Transverse colon (tissue), 4 donors: ENCODE results near the gene SLC28A3. TPM values are rescaled to one million over a fixed set of nuclear protein-coding genes. Genes with fewer than 3 reads are reported as not detected.

Experiments
- DNase-seq: peaks from one replicate; pipeline ENCODE4 v3.0.0-alpha.2; 2019
- H3K27ac ChIP-seq, 4 donors: fragments of 200-600 bp; sonication (generic); 2 replicates each; pipeline ENCODE4 v1.5.1; 2016 to 2018; ENCODE audit warnings: inconsistent platforms in 4 of 4
- H3K27me3 ChIP-seq: fragments of 200-600 bp; sonication (generic); 2 replicates; pipeline ENCODE4 v1.5.1; 2017; ENCODE audit warnings: inconsistent platforms
- H3K36me3 ChIP-seq, 4 donors: fragments of 200-600 bp; sonication (generic); 2 replicates each; pipeline ENCODE4 v1.5.1; 2017 to 2019; ENCODE audit warnings: inconsistent platforms in 4 of 4
- H3K4me1 ChIP-seq, 4 donors: fragments of 200-600 bp; sonication (generic); 2 replicates each; pipeline ENCODE4 v1.5.1; 2017 to 2020; ENCODE audit warnings: inconsistent platforms in 4 of 4
- H3K4me3 ChIP-seq, 4 donors: fragments of 200-600 bp; sonication (generic); 1 replicate in 1 of 4; 2 replicates in 3 of 4; pipeline versions ENCODE4 v1.5.1 to v1.6.1; 2017 to 2019; ENCODE audit warnings: inconsistent platforms in 4 of 4
- H3K9me3 ChIP-seq, 2 donors: fragments of 200-600 bp; sonication (generic); 2 replicates each; pipeline ENCODE4 v1.5.1; 2017 to 2019; ENCODE audit warnings: inconsistent platforms in 2 of 2
- EP300 ChIP-seq: sonication (generic); formaldehyde crosslinking; IDR thresholded peaks from one replicate; pipeline ENCODE4 v1.6.1; 2017; ENCODE audit warnings: antibody characterized with exemption, low read depth
- POLR2A ChIP-seq: fragments of 450-650 bp; IDR thresholded peaks from one replicate; pipeline ENCODE4 v1.6.1; 2016; ENCODE audit warnings: antibody characterized with exemption, mild to moderate bottlenecking, moderate library complexity
- POLR2AphosphoS5 ChIP-seq, 3 donors: sonication (generic); formaldehyde crosslinking; IDR thresholded peaks; one replicate each; pipeline ENCODE4 v1.6.1; 2016; ENCODE audit warnings: antibody characterized with exemption in 3 of 3
- WGBS, 2 donors: methylation state at CpG; one replicate each; pipeline ENCODE4 v1.1.5; 2018; ENCODE audit warnings: low coverage in 1 of 2; 5-methylcytosine and 5-hydroxymethylcytosine counted together
- in situ Hi-C, 4 donors: fragments of 200-750 bp; cut with MboI; loops; one replicate each; pipeline versions ENCODE4 v1.15.0 to v1.15.1; 2017; ENCODE audit warnings: low sequenced_read_pairs in 3 of 4, low pct_ligation_motif_present in 1 of 4, low pct_unique_long_range_greater_than_20kb in 1 of 4
- intact Hi-C: fragments of 100-400 bp; cut with DNase I; formaldehyde crosslinking; loops from one replicate; pipeline ENCODE4 v1.15.1; 2023; ENCODE audit warnings: low total_unique reads
- total RNA-seq, 4 donors: library from RNA; depleted of rRNA; stranded (reverse); fragments of >200 nt; gene quantifications; one replicate each; pipeline ENCODE4 v1.1.0, GENCODE V29; 2016
- TF ChIP-seq, protein P1 (sequence below), 5 experiments: fragments of 200-600 bp in 3 of 5; fragments of 450-650 bp in 2 of 5; sonication (generic) in 3 of 5; IDR thresholded peaks; 1 replicate in 2 of 5; 2 replicates in 3 of 5; pipeline ENCODE4 v1.5.1; 2016 to 2017; ENCODE audit warnings: antibody characterized with exemption in 5 of 5, inconsistent platforms in 3 of 5, mild to moderate bottlenecking in 2 of 5, moderate library complexity in 1 of 5

Gene SLC28A3
- total RNA-seq, 4 donors from 2014 or later: 0.16 to 1.2 (median 0.41) TPM; not detected in 1

- H3K4me3 ChIP-seq: no peak overlapping the region
- DNase-seq: no peak
- no peaks in the 10 kb centered on the region for H3K27me3 ChIP-seq
- WGBS, 2 donors: 55 to 59% methylated on average over 3 of the region's 3 CpGs
- in situ Hi-C loops: no loop called here
- intact Hi-C loops: no loop called here
- H3K4me1 ChIP-seq: peaks cover 0 to 14% (median 0%) of the 10 kb centered on the region in 4 donors
- TF ChIP-seq POLR2AphosphoS5 (IDR thresholded peaks at IDR 0.05) (no peak), EP300 (no peak), POLR2A (no peak)
- TF ChIP-seq, protein P1, sequence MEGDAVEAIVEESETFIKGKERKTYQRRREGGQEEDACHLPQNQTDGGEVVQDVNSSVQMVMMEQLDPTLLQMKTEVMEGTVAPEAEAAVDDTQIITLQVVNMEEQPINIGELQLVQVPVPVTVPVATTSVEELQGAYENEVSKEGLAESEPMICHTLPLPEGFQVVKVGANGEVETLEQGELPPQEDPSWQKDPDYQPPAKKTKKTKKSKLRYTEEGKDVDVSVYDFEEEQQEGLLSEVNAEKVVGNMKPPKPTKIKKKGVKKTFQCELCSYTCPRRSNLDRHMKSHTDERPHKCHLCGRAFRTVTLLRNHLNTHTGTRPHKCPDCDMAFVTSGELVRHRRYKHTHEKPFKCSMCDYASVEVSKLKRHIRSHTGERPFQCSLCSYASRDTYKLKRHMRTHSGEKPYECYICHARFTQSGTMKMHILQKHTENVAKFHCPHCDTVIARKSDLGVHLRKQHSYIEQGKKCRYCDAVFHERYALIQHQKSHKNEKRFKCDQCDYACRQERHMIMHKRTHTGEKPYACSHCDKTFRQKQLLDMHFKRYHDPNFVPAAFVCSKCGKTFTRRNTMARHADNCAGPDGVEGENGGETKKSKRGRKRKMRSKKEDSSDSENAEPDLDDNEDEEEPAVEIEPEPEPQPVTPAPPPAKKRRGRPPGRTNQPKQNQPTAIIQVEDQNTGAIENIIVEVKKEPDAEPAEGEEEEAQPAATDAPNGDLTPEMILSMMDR (IDR thresholded peaks at IDR 0.05): no peak
- H3K9me3 ChIP-seq: peaks cover 0 to 11% of the 10 kb centered on the region in 2 donors
- no peak overlapping the region for H3K27ac ChIP-seq
- no peaks in the 10 kb centered on the region for H3K36me3 ChIP-seq
Measured at GRCh38 chr9:84325347-84325973, 15.1 kb downstream of the SLC28A3 start.

- Histone ChIP-seq H3K27me3 (no peaks in the 10 kb centered on the region), H3K27ac (no peak overlapping the region), H3K4me1 (peaks cover 0 to 9% (median 0%) of the 10 kb centered on the region in 4 donors), H3K4me3 (no peak overlapping the region), H3K9me3 (peaks cover 0 to 11% of the 10 kb centered on the region in 2 donors), H3K36me3 (no peaks in the 10 kb centered on the region)
- no peak for DNase-seq
- intact Hi-C loops (no loop called here), in situ Hi-C loops (loop anchor here in 2 of 4 donors (5.0 to 25.0 kb wide), 3 partner anchors 113 to 713 kb away; partner anchors contain the start of gene IDNK (in 1 of the 2))
- TF ChIP-seq POLR2A (no peak), POLR2AphosphoS5 (IDR thresholded peaks at IDR 0.05) (no peak), EP300 (no peak)
- TF ChIP-seq, protein P1 (IDR thresholded peaks at IDR 0.05): no peak
Measured at GRCh38 chr9:84324811-84325210, 15.7 kb downstream of the SLC28A3 start.

DNA sequence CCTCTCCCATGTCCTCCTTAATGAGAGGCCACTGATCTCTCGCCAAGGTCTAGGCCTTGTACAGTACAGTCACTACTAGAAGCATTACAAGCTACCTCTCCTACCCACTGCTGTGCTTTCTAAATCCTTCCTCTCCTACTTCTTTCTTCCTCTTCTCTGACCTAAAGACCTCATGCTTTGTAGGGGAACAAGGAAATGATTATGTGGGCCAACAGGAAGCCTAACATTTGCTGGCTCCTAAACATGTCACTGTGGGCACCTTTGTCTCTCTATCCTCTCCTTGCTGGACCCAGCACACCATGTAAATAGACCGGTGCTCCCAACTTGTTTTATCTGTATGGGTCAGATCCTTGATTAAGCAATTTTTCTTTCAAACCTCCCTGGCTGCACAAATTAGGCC is 16.7 kb downstream of the SLC28A3 start:
- TF ChIP-seq EP300: no peak
- peaks cover 0 to 9% (median 0%) of the 10 kb centered on the region in 4 donors for H3K4me1 ChIP-seq
- 83 to 86% methylated on average over 1 to 2 of the region's 2 CpGs for WGBS, 2 donors

GRCh38 chr9:84322828-84323227 is 17.7 kb downstream of the SLC28A3 start:
- no peaks in the 10 kb centered on the region for H3K27me3 ChIP-seq
- no peak overlapping the region for H3K4me3 ChIP-seq
- peaks cover 0 to 9% (median 0%) of the 10 kb centered on the region in 4 donors for H3K4me1 ChIP-seq
- no peaks in the 10 kb centered on the region for H3K36me3 ChIP-seq
- in situ Hi-C loops: loop anchor here in 2 of 4 donors (5.0 to 25.0 kb wide), 3 partner anchors 111 to 711 kb away; partner anchors contain the start of gene IDNK (in 1 of the 2)
- TF ChIP-seq POLR2A (no peak), EP300 (no peak), POLR2AphosphoS5 (IDR thresholded peaks at IDR 0.05) (no peak)
- TF ChIP-seq, protein P1 (IDR thresholded peaks at IDR 0.05): no peak
- DNase-seq: no peak
- WGBS, 2 donors: 97% methylated on average over 1 of the region's 1 CpG; no CpG with 5 or more reads in 1 of the 2 donors
- H3K27ac ChIP-seq: no peak overlapping the region
- intact Hi-C loops: no loop called here
- H3K9me3 ChIP-seq: no peaks in the 10 kb centered on the region

More for the DNA sequence above, 16.7 kb downstream of the SLC28A3 start:
- no peaks in the 10 kb centered on the region for H3K36me3 ChIP-seq
- peaks cover 0 to 8% of the 10 kb centered on the region in 2 donors for H3K9me3 ChIP-seq
- in situ Hi-C loops: loop anchor here in 2 of 4 donors (5.0 to 25.0 kb wide), 3 partner anchors 112 to 712 kb away; partner anchors contain the start of gene IDNK (in 1 of the 2)
- intact Hi-C loops: no loop called here
- no peak overlapping the region for H3K27ac ChIP-seq
- no peaks in the 10 kb centered on the region for H3K27me3 ChIP-seq
- no peak for DNase-seq
- H3K4me3 ChIP-seq: no peak overlapping the region
